GM12865 (cell line): ENCODE measurements around the gene MYCBPAP.

Experiments used
- DNase-seq: peaks from one replicate; pipeline ENCODE4 v3.0.0; 2010; ENCODE audit warnings: low read depth
- H3K4me3 ChIP-seq: 2 replicates; pipeline ENCODE4 v1.5.1; 2011; ENCODE audit warnings: mild to moderate bottlenecking, low read depth, low read length, control low read depth
- TF ChIP-seq, protein P1 (sequence below): IDR thresholded peaks from 2 replicates; pipeline ENCODE4 v1.5.1; 2011; ENCODE audit warnings: low read length, control low read depth, low read depth, inconsistent platforms; ENCODE audit not compliant: insufficient read depth; ENCODE audit errors: missing control alignments

The MYCBPAP gene

DNA sequence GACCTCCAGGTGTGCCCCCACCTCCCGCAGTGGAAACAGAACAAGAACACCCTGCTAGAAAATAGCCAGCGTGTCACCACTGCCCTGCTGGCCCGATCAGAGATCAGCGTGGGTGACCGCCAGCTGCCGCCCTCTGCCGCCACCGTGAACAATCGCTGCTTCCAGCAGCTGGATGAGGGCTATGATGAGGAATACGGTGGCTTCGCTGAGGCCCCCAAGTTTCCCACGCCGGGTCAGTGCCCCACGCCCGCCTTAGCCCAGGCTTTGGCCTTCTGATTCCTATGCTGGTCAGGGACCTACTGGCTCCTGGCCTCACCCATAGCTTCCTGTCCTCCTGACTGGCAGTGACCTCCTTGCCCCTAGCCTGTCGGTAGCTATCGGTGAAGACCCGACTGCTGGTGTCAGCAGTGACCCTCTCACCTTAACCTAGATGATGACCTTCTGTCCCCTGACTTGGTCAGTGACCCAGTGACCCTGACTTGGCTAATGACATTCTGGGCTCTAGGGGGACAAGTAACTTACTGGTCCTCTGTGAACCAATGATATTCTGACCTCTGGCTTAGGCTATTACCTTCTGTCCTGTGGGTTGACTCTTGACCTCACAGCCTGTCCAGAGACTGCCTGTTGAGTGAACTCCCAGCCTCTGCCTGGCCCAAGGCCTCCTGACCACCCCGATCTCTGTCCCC, 41.2 kb downstream of the MYCBPAP start:
- TF ChIP-seq, protein P1, sequence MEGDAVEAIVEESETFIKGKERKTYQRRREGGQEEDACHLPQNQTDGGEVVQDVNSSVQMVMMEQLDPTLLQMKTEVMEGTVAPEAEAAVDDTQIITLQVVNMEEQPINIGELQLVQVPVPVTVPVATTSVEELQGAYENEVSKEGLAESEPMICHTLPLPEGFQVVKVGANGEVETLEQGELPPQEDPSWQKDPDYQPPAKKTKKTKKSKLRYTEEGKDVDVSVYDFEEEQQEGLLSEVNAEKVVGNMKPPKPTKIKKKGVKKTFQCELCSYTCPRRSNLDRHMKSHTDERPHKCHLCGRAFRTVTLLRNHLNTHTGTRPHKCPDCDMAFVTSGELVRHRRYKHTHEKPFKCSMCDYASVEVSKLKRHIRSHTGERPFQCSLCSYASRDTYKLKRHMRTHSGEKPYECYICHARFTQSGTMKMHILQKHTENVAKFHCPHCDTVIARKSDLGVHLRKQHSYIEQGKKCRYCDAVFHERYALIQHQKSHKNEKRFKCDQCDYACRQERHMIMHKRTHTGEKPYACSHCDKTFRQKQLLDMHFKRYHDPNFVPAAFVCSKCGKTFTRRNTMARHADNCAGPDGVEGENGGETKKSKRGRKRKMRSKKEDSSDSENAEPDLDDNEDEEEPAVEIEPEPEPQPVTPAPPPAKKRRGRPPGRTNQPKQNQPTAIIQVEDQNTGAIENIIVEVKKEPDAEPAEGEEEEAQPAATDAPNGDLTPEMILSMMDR = no peak
- DNase-seq = no peak
- H3K4me3 ChIP-seq = no peak overlapping the region

DNA sequence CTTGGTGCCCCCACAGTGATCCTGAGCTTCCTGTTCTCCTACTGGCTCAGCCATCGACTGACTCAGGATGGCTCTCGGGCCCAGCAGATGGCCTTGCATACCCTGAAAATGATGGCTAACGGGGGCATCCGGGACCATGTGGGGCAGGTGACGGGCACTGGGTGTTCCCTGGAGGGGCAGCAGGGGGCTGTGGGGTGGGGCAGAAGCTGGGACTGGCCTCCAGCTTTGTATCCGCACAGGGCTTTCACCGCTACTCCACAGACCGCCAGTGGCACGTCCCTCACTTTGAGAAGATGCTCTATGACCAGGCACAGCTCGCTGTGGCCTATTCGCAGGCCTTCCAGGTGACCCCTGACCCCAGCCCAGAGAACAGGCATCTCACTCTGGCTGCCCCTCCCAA, 41.7 kb downstream of the MYCBPAP start:
- no peak for DNase-seq
- TF ChIP-seq, protein P1 = no peak
- H3K4me3 ChIP-seq = no peak overlapping the region

DNA sequence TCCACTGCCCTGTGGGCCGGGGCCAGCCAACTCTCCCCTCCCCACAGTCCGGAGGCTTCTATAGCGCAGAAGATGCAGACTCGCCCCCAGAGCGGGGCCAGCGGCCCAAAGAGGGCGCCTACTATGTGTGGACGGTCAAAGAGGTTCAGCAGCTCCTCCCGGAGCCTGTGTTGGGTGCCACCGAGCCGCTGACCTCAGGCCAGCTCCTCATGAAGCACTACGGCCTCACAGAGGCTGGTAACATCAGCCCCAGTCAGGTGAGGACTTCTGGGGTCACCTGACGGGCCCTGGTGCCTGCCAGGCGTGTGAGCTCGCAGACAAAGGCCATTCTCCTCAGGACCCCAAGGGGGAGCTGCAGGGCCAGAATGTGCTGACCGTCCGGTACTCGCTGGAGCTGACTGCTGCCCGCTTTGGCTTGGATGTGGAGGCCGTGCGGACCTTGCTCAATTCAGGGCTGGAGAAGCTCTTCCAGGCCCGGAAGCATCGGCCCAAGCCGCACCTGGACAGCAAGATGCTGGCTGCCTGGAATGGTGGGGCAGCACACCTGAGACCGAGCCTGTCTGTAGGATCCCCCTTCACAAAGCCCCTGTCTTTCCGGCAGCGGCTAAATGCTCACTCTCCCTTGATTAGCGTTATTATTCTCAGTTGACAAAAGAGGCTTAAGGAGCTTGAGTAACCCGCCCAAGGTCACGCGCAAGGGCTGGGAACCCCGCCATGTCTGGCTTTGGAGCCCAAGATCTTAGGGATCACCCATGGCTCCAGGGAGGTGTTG, 42.6 kb downstream of the MYCBPAP start:
- H3K4me3 ChIP-seq = no peak overlapping the region
- TF ChIP-seq, protein P1 = peak; percentile 34
- DNase-seq = peak; percentile 47

DNA sequence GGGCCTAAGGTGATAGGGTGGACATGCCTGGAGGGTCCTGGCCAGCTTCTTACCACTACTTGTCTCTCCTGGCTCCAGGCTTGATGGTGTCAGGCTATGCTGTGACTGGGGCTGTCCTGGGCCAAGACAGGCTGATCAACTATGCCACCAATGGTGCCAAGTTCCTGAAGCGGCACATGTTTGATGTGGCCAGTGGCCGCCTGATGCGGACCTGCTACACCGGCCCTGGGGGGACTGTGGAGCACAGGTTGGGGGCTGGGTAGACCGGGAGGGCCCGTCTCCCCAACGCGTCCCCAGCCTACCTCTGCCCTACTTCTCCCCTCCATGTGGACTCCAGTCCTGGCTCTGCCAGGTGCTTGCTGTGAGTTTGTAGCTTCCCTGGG, 43.2 kb downstream of the MYCBPAP start:
- no peak for DNase-seq
- no peak overlapping the region for H3K4me3 ChIP-seq
- TF ChIP-seq, protein P1 = no peak

DNA sequence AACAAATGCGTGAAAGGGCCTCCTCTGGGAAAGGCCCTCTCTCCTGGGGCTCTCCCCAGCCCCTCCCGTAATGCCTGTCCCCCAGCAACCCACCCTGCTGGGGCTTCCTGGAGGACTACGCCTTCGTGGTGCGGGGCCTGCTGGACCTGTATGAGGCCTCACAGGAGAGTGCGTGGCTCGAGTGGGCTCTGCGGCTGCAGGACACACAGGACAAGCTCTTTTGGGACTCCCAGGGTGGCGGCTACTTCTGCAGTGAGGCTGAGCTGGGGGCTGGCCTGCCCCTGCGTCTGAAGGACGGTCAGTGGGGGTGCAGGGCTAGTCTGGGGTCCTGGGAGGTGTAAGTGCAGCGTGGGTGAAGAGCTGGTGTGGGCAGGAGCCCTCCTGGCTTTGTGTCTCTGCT, 43.6 kb downstream of the MYCBPAP start:
- no peak for DNase-seq
- no peak overlapping the region for H3K4me3 ChIP-seq
- TF ChIP-seq, protein P1 = no peak

DNA sequence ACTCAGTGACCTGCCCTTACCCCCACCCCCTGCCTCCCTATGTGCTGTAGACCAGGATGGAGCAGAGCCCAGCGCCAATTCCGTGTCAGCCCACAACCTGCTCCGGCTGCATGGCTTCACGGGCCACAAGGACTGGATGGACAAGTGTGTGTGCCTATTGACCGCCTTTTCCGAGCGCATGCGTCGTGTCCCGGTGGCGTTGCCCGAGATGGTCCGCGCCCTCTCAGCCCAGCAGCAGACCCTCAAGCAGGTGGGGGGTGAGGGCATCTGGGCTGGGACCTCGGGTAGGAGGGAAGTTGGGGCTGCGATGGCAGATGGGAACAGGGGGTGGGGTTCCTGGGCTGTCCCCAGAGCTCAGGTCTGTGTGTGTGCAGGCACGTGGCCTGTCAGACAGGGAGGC, 46.0 kb downstream of the MYCBPAP start:
- TF ChIP-seq, protein P1 = no peak
- no peak overlapping the region for H3K4me3 ChIP-seq
- no peak for DNase-seq
